Loucy (cell line): ENCODE measurements around the gene GABRR3.

ENCODE experiments used
- H2AFZ ChIP-seq: fragments of 200-600 bp; sonication (generic); 2 replicates; pipeline ENCODE4 v1.6.0; 2016; ENCODE audit warnings: antibody characterized with exemption, mild to moderate bottlenecking, low read length, moderate library complexity
- H3F3A ChIP-seq: fragments of 200-600 bp; 2 replicates; pipeline ENCODE4 v1.6.0; 2016; ENCODE audit warnings: antibody characterized with exemption, low read depth, mild to moderate bottlenecking
- H3K27me3 ChIP-seq: fragments of 200-600 bp; sonication (generic); 2 replicates; pipeline ENCODE4 v1.6.1; 2014; ENCODE audit warnings: low read length, mild to moderate bottlenecking; ENCODE audit not compliant: insufficient read depth, poor library complexity, severe bottlenecking
- H3K36me3 ChIP-seq: fragments of 200-600 bp; sonication (generic); 2 replicates; pipeline ENCODE4 v1.6.1; 2016; ENCODE audit warnings: low read length; ENCODE audit not compliant: insufficient read depth
- H3K4me1 ChIP-seq: fragments of 200-600 bp; sonication (generic); 2 replicates; pipeline ENCODE4 v1.5.1; 2014; ENCODE audit warnings: low read length, mild to moderate bottlenecking; ENCODE audit not compliant: insufficient read depth, poor library complexity, severe bottlenecking
- H3K4me2 ChIP-seq: fragments of 200-600 bp; sonication (generic); 2 replicates; pipeline ENCODE4 v1.6.0; 2014; ENCODE audit warnings: antibody characterized with exemption, low read length, low read depth, mild to moderate bottlenecking; ENCODE audit not compliant: poor library complexity, severe bottlenecking
- H3K4me3 ChIP-seq: fragments of 200-600 bp; sonication (generic); 2 replicates; pipeline ENCODE4 v1.5.1; 2014; ENCODE audit warnings: low read length, mild to moderate bottlenecking, mixed read lengths; ENCODE audit not compliant: poor library complexity, severe bottlenecking
- H3K79me2 ChIP-seq: fragments of 200-600 bp; sonication (generic); 2 replicates; pipeline ENCODE4 v1.6.1; 2014; ENCODE audit warnings: low read length; ENCODE audit not compliant: insufficient read depth
- H3K9ac ChIP-seq: fragments of 200-600 bp; sonication (generic); 2 replicates; pipeline ENCODE4 v1.6.0; 2014; ENCODE audit warnings: mild to moderate bottlenecking, low read depth, low read length, moderate library complexity; ENCODE audit not compliant: poor library complexity, severe bottlenecking
- H3K9me2 ChIP-seq: fragments of 200-600 bp; sonication (generic); replicated peaks from 2 replicates; pipeline ENCODE4 v1.6.1; 2016; ENCODE audit warnings: low read depth, low read length, mixed read lengths
- H3K9me3 ChIP-seq: fragments of 200-600 bp; sonication (generic); 2 replicates; pipeline ENCODE4 v1.6.1; 2014; ENCODE audit warnings: mild to moderate bottlenecking, antibody characterized with exemption, low read length, low read depth; ENCODE audit not compliant: insufficient read depth
- H4K20me1 ChIP-seq: fragments of 200-600 bp; sonication (generic); 2 replicates; pipeline ENCODE4 v1.6.0; 2014; ENCODE audit warnings: antibody characterized with exemption, low read length, mild to moderate bottlenecking; ENCODE audit not compliant: insufficient read depth, poor library complexity, severe bottlenecking
- EZH2phosphoT487 ChIP-seq: fragments of 200-600 bp; IDR thresholded peaks from 2 replicates; pipeline ENCODE4 v1.6.1; 2018; ENCODE audit warnings: antibody characterized with exemption, mild to moderate bottlenecking, moderate library complexity, borderline replicate concordance
- TF ChIP-seq, protein P1 (sequence below): fragments of 200-600 bp; sonication (generic); conservative IDR thresholded peaks from 2 replicates; pipeline ENCODE4 v1.5.1; 2014; ENCODE audit warnings: mild to moderate bottlenecking, antibody characterized with exemption, low read length

The GABRR3 gene

DNA sequence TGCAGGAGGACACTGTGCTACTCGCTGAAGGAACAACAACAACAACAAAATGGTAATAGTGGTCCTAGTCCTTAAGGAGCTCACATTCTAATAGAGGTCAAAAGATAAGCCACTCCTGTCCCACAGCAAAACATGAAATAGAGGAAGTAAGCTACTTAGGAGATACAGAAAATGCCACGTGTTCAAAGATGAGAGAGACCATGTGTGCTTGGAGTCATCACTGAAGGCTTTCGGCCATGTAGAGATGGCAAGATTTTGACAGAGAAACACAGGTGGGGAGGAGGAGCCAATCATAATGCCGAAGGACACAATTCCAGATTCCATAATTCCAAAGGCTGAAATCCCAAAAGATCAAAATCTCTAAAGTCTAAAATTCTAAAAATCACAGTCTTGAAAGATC, 38.1 kb downstream of the GABRR3 start:
- H3F3A ChIP-seq, result no peaks in the 10 kb centered on the region
- no peaks in the 10 kb centered on the region for H3K27me3 ChIP-seq
- H3K79me2 ChIP-seq, result no peaks in the 10 kb centered on the region
- H2AFZ ChIP-seq, result no peak overlapping the region
- no peak overlapping the region for H3K4me2 ChIP-seq
- no peak overlapping the region for H3K4me3 ChIP-seq
- H4K20me1 ChIP-seq, result no peaks in the 10 kb centered on the region
- H3K9me3 ChIP-seq, result no peaks in the 10 kb centered on the region
- H3K9ac ChIP-seq, result no peak overlapping the region
- TF ChIP-seq EZH2phosphoT487, result no peak
- TF ChIP-seq, protein P1, sequence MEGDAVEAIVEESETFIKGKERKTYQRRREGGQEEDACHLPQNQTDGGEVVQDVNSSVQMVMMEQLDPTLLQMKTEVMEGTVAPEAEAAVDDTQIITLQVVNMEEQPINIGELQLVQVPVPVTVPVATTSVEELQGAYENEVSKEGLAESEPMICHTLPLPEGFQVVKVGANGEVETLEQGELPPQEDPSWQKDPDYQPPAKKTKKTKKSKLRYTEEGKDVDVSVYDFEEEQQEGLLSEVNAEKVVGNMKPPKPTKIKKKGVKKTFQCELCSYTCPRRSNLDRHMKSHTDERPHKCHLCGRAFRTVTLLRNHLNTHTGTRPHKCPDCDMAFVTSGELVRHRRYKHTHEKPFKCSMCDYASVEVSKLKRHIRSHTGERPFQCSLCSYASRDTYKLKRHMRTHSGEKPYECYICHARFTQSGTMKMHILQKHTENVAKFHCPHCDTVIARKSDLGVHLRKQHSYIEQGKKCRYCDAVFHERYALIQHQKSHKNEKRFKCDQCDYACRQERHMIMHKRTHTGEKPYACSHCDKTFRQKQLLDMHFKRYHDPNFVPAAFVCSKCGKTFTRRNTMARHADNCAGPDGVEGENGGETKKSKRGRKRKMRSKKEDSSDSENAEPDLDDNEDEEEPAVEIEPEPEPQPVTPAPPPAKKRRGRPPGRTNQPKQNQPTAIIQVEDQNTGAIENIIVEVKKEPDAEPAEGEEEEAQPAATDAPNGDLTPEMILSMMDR, result no peak
- H3K4me1 ChIP-seq, result no peaks in the 10 kb centered on the region
- no peaks in the 10 kb centered on the region for H3K9me2 ChIP-seq
- H3K36me3 ChIP-seq, result no peaks in the 10 kb centered on the region

DNA sequence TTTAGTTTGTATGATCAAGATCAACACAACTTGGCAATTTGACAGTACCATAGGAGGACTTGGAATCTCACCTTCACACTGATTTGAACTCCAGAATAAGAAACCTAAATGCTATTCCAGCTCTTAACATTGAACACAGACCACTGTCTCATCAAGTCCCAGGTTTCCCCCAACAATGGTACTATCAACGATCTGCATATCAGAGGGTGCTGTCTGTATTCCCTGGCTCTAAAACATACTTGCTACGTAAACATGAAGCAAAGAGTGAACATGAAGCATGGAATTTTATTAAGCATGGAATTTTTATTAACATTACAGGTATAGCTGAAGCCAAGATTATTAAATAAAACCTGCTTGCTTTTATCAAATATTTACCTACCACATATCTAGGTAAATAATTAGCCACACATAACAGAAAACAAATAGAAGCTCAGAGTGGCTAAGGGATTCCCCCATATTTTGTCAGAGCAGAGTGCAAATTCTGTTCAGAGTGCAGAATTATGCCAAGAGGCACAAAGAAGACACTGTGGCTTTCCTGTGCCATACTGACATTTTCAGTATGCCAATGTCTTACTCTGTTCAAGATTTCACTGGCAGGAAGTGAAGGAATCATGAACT, 40.7 kb downstream of the GABRR3 start:
- no peaks in the 10 kb centered on the region for H3K79me2 ChIP-seq
- no peak overlapping the region for H3K4me3 ChIP-seq
- H3K4me2 ChIP-seq, result no peak overlapping the region

DNA sequence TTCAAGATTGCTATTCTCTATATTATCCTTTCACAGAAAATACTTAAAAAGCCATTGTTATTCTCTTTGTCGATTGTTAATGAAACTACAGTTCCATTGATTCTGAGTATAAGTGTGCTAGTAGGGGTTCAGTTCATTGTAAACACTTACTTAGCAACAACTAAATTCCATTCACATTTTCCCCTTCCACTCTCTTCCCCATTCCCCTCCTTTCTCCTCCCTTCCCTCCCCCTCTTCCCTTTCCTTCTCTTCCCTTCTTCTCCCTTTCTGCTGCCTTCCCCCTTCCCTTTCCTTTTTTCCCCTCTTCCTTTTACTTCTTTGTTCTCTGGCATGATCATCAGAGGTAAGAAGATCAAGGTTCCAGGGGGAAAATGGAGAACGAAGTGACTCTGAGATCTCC, 41.6 kb downstream of the GABRR3 start:
- Histone ChIP-seq H3K4me2 (no peak overlapping the region), H2AFZ (no peak overlapping the region), H3K9me3 (no peaks in the 10 kb centered on the region), H3K9me2 (no peaks in the 10 kb centered on the region), H3K79me2 (no peaks in the 10 kb centered on the region), H3K4me3 (no peak overlapping the region), H3K27me3 (no peaks in the 10 kb centered on the region), H4K20me1 (no peaks in the 10 kb centered on the region), H3K4me1 (peaks cover 4% of the 10 kb centered on the region), H3K36me3 (no peaks in the 10 kb centered on the region), H3F3A (no peaks in the 10 kb centered on the region), H3K9ac (no peak overlapping the region)
- TF ChIP-seq EZH2phosphoT487, result no peak
- TF ChIP-seq, protein P1, result no peak

More for the DNA sequence above, 40.7 kb downstream of the GABRR3 start:
- Histone ChIP-seq H3K36me3 (no peaks in the 10 kb centered on the region), H3K27me3 (no peaks in the 10 kb centered on the region), H3F3A (no peaks in the 10 kb centered on the region), H2AFZ (no peak overlapping the region), H3K9me3 (no peaks in the 10 kb centered on the region), H3K9me2 (no peaks in the 10 kb centered on the region), H3K9ac (no peak overlapping the region), H3K4me1 (peaks cover 4% of the 10 kb centered on the region), H4K20me1 (no peaks in the 10 kb centered on the region)
- TF ChIP-seq, protein P1, result no peak
- TF ChIP-seq EZH2phosphoT487, result no peak
